RPMI7951 (cell line): ENCODE data around the gene TET2. TPM values are rescaled to one million over a fixed set of nuclear protein-coding genes. Genes with fewer than 3 reads are reported as not detected.
"Not testable (repeated sequence)": the region's sequence is repeated elsewhere in the genome, so short reads cannot be mapped to it uniquely, and the experiment has no call there.

Experiments used
- DNase-seq: peaks from one replicate; pipeline ENCODE4 v3.0.0-alpha.2; 2012; ENCODE audit warnings: low read depth
- total RNA-seq: library from RNA; depleted of rRNA; stranded (reverse); fragments of >200 nt; shearing (Covaris generic); gene quantifications from 2 replicates; pipeline ENCODE4 v1.2.3, GENCODE V29; 2014

Gene TET2
- total RNA-seq, 1 experiment from 2014 or later = 13.6 TPM

GRCh38 chr4:105288121-105288520 is 141.4 kb downstream of the TET2 start:
- no peak for DNase-seq

- DNase-seq = no peak
These were observed 145.2 kb downstream of the TET2 start for GRCh38 chr4:105291925-105292324.

- DNase-seq = no peak
These were observed 146.7 kb downstream of the TET2 start for GRCh38 chr4:105293360-105293759.

GRCh38 chr4:105296672-105297071 is 150.0 kb downstream of the TET2 start:
- no peak for DNase-seq

GRCh38 chr4:105299027-105299426 is 152.4 kb downstream of the TET2 start:
- DNase-seq = not testable (repeated sequence)

- DNase-seq = no peak
These were observed 157.4 kb downstream of the TET2 start for GRCh38 chr4:105304085-105304484.

GRCh38 chr4:105305019-105305836 is 158.6 kb downstream of the TET2 start:
- no peak for DNase-seq

- peak; percentile 4 for DNase-seq
These were observed 159.6 kb downstream of the TET2 start for GRCh38 chr4:105306158-105306781.

- no peak for DNase-seq
These were observed 160.1 kb downstream of the TET2 start for GRCh38 chr4:105306820-105307219.

- DNase-seq = no peak
These were observed 171.8 kb downstream of the TET2 start for GRCh38 chr4:105318486-105318885.

GRCh38 chr4:105327222-105327621 is 180.5 kb downstream of the TET2 start:
- DNase-seq = no peak

- no peak for DNase-seq
These were observed 181.3 kb downstream of the TET2 start for GRCh38 chr4:105327956-105328355.

- DNase-seq = no peak
These were observed 182.4 kb downstream of the TET2 start for GRCh38 chr4:105329081-105329480.
